Right cardiac atrium (tissue), 5 donors: ENCODE results near the gene TIAM2. TPM values are rescaled to one million over a fixed set of nuclear protein-coding genes. Genes with fewer than 3 reads are reported as not detected.

ENCODE experiments used
- ATAC-seq, 2 donors: fragments of 200-7000 bp; cut with Tn5 transposase; one replicate each; pipeline versions ENCODE4 v1.8.0 to v1.9.1; 2020; ENCODE audit warnings: moderate library complexity in 2 of 2, mild to moderate bottlenecking in 1 of 2
- DNase-seq, 3 donors: peaks; one replicate each; pipeline ENCODE4 v3.0.0-alpha.2; 2020
- H3K27ac ChIP-seq: one replicate; pipeline ENCODE4 v1.5.1; 2013; ENCODE audit warnings: mild to moderate bottlenecking, low read length, control low read depth, moderate library complexity
- H3K27me3 ChIP-seq: one replicate; pipeline ENCODE4 v1.6.1; 2013; ENCODE audit not compliant: control insufficient read depth, insufficient read depth
- H3K4me1 ChIP-seq: one replicate; pipeline ENCODE4 v1.6.1; 2013; ENCODE audit warnings: low read length; ENCODE audit not compliant: control insufficient read depth, insufficient read depth
- H3K4me3 ChIP-seq: one replicate; pipeline ENCODE4 v1.5.1; 2013; ENCODE audit warnings: low read length, control low read depth
- H3K9me3 ChIP-seq: one replicate; pipeline ENCODE4 v1.6.1; 2013; ENCODE audit warnings: low read length; ENCODE audit not compliant: control insufficient read depth
- WGBS: extraction: QIAGEN DNeasy Blood & Tissue Kit; methylation state at CpG from one replicate; pipeline ENCODE4 v1.1.7; 2013; 5-methylcytosine and 5-hydroxymethylcytosine counted together
- intact Hi-C, 4 donors: fragments of 100-400 bp; cut with DNase I; formaldehyde crosslinking; loops; one replicate each; pipeline versions ENCODE4 v1.11.0 to v1.14.0; 2022 to 2023
- polyA plus RNA-seq: library from polyadenylated mRNA; stranded (reverse); fragments of 200-250 nt; gene quantifications from one replicate; pipeline ENCODE4 v1.2.3, GENCODE V29; 2013
- total RNA-seq, 4 donors: library from RNA; stranded (reverse); fragmentation: NEBNext Ultra II Directional; extraction: Animal tissue kit (Norgen Biotek cat#: 25700); gene quantifications; one replicate each; pipeline ENCODE4 v1.2.1, GENCODE V29; 2021
- donor health status: healthy with polysubstance abuse.
- donor health status: DM: no; HTN: yes; CAD: no.
- donor health status: DM: no; HTN: no; CAD: no.
- donor health status: DM: no; HTN: yes; CAD: no; lungs with severe emphysema.
- donor health status: DM: yes; HTN: yes; CAD: no.

TIAM2 gene
- total and polyA plus RNA-seq, 5 donors, result 6.6 to 13.9 (median 11.8) TPM

DNA sequence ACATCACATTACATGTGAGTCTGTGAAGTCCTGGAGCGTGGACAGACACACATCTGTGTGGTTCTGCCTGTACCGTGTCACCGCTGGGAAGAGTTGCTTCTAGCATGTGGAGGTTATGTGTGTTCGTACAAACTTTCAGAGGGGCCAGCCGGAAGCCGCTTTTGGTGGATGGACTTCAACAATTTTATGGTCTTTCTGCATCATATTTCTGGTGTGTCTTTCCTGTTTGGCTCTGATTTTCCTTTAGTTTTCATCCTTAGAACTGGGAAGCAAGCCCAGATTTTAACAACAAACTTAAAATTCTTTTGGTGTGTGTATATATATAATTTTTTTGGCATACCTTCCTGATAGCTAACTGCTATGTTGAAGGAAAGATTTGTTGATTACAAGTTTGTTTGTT, 71.2 kb downstream of the TIAM2 start:
- intact Hi-C loops, result no loop called here
- ATAC-seq (no peak), DNase-seq (no peak)
- no peak overlapping the region for H3K4me3 ChIP-seq
- no peaks in the 10 kb centered on the region for H3K4me1 ChIP-seq
- H3K27me3 ChIP-seq, result no peaks in the 10 kb centered on the region
- 69% methylated on average over 6 of the region's 6 CpGs for WGBS
- H3K27ac ChIP-seq, result no peak overlapping the region
- H3K9me3 ChIP-seq, result no peaks in the 10 kb centered on the region

GRCh38 chr6:155066921-155067680, 72.0 kb downstream of the TIAM2 start:
- Histone ChIP-seq H3K4me3 (no peak overlapping the region), H3K27ac (no peak overlapping the region), H3K4me1 (no peaks in the 10 kb centered on the region), H3K27me3 (no peaks in the 10 kb centered on the region), H3K9me3 (no peaks in the 10 kb centered on the region)
- ATAC-seq (no peak), DNase-seq (no peak)
- intact Hi-C loops, result no loop called here
- 94% methylated on average over 7 of the region's 7 CpGs for WGBS

DNA sequence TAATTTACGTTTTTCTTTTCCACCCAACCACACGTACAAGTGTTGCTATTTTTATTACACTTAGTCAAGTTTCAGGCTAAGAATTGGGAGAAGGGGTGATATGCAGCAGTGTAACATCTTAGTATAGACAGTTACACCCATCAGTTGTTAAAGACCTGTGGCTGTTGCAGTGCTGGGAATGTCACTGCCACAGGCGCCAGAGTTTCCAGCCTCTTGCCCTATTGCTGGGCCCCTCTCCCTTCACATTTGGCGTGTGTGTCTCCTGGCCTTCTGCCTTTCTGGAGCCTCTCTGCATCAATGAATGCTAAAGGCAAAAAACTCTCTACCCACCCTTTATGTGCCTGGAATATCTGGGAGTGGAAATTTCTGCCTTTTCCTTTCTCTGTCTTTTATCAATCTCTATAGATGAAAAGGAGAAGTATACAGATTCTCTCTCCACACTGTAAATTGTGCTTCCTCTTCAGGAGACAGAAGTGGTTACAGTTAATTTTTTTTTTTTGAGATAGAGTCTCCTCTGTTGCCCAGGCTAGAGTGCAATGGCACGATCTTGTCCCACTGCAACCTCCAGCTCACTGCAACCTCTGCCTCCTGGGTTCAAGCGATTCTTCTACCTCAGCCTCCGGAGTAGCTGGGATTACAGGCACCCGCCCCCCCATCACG, 73.0 kb downstream of the TIAM2 start:
- ATAC-seq (peak in 1 of 2 donors; percentile 21), DNase-seq (no peak)
- H3K4me1 ChIP-seq, result no peaks in the 10 kb centered on the region
- 63% methylated on average over 9 of the region's 9 CpGs for WGBS
- H3K27ac ChIP-seq, result no peak overlapping the region
- intact Hi-C loops, result no loop called here
- H3K4me3 ChIP-seq, result no peak overlapping the region
- H3K27me3 ChIP-seq, result no peaks in the 10 kb centered on the region
- no peaks in the 10 kb centered on the region for H3K9me3 ChIP-seq

DNA sequence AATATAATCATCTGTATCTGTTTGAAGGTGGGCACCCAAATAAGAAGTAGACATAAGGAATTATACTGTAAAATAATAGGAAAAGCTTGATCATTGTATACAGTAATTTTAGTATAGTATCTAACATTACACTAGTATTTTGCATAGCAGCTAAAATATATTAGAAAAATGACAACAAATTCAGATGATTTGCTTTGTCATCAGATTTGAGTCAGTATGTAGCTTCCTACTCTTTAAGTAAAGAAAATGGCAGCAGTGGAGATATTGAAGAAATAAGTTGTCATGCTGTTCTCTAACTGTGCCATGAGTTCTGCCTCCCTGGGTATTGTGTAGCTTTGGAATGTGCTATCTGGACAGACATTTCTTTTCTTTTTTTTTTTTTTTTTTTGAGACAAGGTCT, 74.4 kb downstream of the TIAM2 start:
- no peak for DNase-seq

GRCh38 chr6:155075930-155076695, 81.0 kb downstream of the TIAM2 start:
- no peak for ATAC-seq
- intact Hi-C loops, result no loop called here
- 95% methylated on average over 12 of the region's 12 CpGs for WGBS
- DNase-seq, result no peak
- no peak overlapping the region for H3K4me3 ChIP-seq
- H3K27me3 ChIP-seq, result no peaks in the 10 kb centered on the region
- H3K27ac ChIP-seq, result no peak overlapping the region
- no peaks in the 10 kb centered on the region for H3K9me3 ChIP-seq
- peaks cover 3% of the 10 kb centered on the region for H3K4me1 ChIP-seq

More for the DNA sequence above, 74.4 kb downstream of the TIAM2 start:
- H3K4me1 ChIP-seq, result no peaks in the 10 kb centered on the region
- H3K27ac ChIP-seq, result no peak overlapping the region
- intact Hi-C loops, result no loop called here
- no peak overlapping the region for H3K4me3 ChIP-seq
- no peaks in the 10 kb centered on the region for H3K9me3 ChIP-seq
- H3K27me3 ChIP-seq, result no peaks in the 10 kb centered on the region
- ATAC-seq, result no peak

GRCh38 chr6:155077331-155077730, 82.2 kb downstream of the TIAM2 start:
- DNase-seq, result no peak
- Histone ChIP-seq H3K4me3 (no peak overlapping the region), H3K27me3 (no peaks in the 10 kb centered on the region), H3K27ac (no peak overlapping the region), H3K9me3 (no peaks in the 10 kb centered on the region), H3K4me1 (peaks cover 3% of the 10 kb centered on the region)
- ATAC-seq, result no peak
- intact Hi-C loops, result no loop called here
- WGBS, result 86% methylated on average over 7 of the region's 7 CpGs

DNA sequence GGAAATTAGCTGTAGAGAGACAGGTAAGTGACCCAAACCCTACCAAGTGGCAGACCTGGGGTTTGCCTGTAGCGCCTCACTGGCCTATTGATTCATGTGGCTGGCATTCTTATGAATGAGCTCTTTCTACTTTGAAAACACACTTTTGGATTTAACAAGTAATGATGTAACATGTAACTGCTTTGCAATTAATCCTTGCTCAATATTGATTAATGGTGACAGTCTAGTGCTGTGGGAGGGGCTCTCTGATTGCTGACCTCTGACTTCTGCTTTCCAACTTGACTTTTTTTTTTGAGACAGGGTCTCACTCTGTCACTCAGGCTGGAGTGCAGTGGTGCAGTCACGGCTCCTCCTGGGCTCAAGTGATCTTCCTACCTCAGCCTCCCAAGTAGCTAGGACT, 82.7 kb downstream of the TIAM2 start:
- Histone ChIP-seq H3K27ac (no peak overlapping the region), H3K27me3 (no peaks in the 10 kb centered on the region), H3K4me3 (no peak overlapping the region), H3K4me1 (peaks cover 3% of the 10 kb centered on the region), H3K9me3 (no peaks in the 10 kb centered on the region)
- DNase-seq, result no peak
- intact Hi-C loops, result no loop called here
- ATAC-seq, result no peak
- 93% methylated on average over 2 of the region's 2 CpGs for WGBS

DNA sequence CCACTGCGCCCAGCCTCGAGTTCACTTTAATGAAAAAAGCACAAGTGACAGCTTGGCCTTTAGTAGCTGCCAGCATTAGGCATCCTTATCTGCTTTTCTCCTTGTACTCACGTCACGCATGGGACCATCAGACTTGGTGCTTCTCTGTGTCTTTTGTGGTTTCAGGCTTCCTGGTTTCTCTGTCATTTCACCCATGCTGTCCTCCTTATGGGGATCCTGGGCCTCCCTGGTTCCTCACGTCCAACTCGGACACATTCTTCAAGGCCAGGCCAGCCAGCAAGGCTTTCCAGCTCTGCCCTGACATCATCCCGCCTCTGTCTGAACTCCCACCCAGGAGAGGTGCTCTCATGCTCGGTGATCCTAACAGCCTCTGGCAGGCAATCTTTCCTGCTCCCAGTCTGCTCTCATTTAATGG, 83.2 kb downstream of the TIAM2 start:
- peaks cover 3% of the 10 kb centered on the region for H3K4me1 ChIP-seq
- peak in 1 of 2 donors; percentile 68 for ATAC-seq
- intact Hi-C loops, result no loop called here
- no peak overlapping the region for H3K27ac ChIP-seq
- H3K4me3 ChIP-seq, result no peak overlapping the region
- DNase-seq, result peak in 1 of 3 donors; percentile 17
- 50% methylated on average over 8 of the region's 8 CpGs for WGBS
- no peaks in the 10 kb centered on the region for H3K27me3 ChIP-seq
- no peaks in the 10 kb centered on the region for H3K9me3 ChIP-seq

DNA sequence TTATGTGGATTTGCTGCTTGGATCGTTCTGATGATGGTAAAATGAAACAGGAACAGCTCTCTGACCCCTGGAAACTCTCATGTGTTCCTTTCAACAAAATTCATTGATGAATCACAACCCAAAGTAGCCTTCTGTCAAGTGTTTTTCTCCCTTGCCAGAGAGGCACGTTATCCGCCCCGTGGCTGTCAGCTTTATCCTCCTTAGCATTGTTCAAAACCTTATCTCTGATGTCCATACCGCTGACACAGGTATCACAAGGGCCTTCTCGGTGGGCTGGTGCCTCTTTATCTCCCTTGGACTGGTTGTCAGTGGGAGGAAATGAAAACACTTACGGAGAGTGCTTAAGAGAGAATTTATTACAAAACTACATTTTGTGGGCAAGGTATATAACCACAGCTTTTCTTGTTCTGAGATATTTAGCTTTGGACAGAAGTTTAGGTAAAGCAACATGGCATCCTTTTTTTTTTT, 84.9 kb downstream of the TIAM2 start:
- Histone ChIP-seq H3K27ac (no peak overlapping the region), H3K4me1 (peaks cover 3% of the 10 kb centered on the region), H3K9me3 (no peaks in the 10 kb centered on the region), H3K4me3 (no peak overlapping the region), H3K27me3 (no peaks in the 10 kb centered on the region)
- ATAC-seq (peak in 1 of 2 donors; percentile 57), DNase-seq (no peak)
- 43% methylated on average over 7 of the region's 7 CpGs for whole genome bisulfite sequencing
- intact Hi-C loops, result no loop called here

GRCh38 chr6:155080881-155081845, 86.0 kb downstream of the TIAM2 start:
- Histone ChIP-seq H3K27ac (no peak overlapping the region), H3K9me3 (no peaks in the 10 kb centered on the region), H3K4me3 (no peak overlapping the region), H3K4me1 (peaks cover 3% of the 10 kb centered on the region), H3K27me3 (no peaks in the 10 kb centered on the region)
- DNase-seq, result no peak
- WGBS, result 72% methylated on average over 9 of the region's 9 CpGs
- no peak for ATAC-seq
- intact Hi-C loops, result no loop called here
